ENCODE measurements around the gene TMPRSS11D. TPM values are rescaled to one million over a fixed set of nuclear protein-coding genes. Genes with fewer than 3 reads are reported as not detected.

Gene TMPRSS11D
- polyA plus RNA-seq, 4 donors: 0.04 TPM; not detected in 3

DNA sequence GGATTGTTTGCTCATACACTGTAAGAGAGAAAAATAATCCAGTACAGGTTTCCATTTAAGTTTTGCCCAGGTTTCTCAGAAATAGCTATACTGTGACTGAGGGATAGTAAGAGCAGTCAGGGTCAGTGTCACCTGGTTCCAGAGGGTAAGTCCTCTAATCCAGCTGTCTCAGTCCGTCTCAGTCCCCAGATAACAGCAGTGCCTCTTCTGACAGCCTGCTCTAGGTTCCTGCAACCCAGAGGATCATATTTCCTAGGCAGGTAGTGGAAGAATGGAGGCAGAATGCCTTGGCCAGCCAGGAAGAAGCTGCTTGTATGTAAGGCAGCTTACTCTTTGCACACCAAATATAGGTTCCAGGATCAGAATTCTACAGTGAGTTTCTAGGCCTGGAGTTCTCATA is 107.1 kb downstream of the TMPRSS11D start:
- DNase-seq (ENCODE audit: low read depth in 4 of 4, low spot score in 3 of 4): no peak

Other genes starting within 250 kb of the TMPRSS11D start
- 10 to 100 TPM; 44.8 to 64.3 (median 56.0) TPM for gene UBA6, start 182.8 kb downstream of the TMPRSS11D start, polyA plus RNA-seq (ENCODE audit: insufficient read length in 4 of 4)
- gene GNRHR, start 129.6 kb downstream of the TMPRSS11D start, polyA plus RNA-seq (ENCODE audit: insufficient read length in 4 of 4): under 1 TPM; 0.28 to 0.60 (median 0.40) TPM
- under 1 TPM in 1 of 4 donors, not detected in 3; 0.03 TPM for gene TMPRSS11A, start 79.5 kb upstream of the TMPRSS11D start, polyA plus RNA-seq (ENCODE audit: insufficient read length in 4 of 4)
- not detected for gene TMPRSS11F, start 245.9 kb upstream of the TMPRSS11D start, polyA plus RNA-seq (ENCODE audit: insufficient read length in 4 of 4)